CD14-positive monocyte (primary cell): ENCODE results near the gene SLC25A45. TPM values are rescaled to one million over a fixed set of nuclear protein-coding genes. Genes with fewer than 3 reads are reported as not detected.
"Not testable (repeated sequence)": the region's sequence is repeated elsewhere in the genome, so short reads cannot be mapped to it uniquely, and the experiment has no call there.

ENCODE experiments used
- DNase-seq, 3 donors: peaks; one replicate each; pipeline ENCODE4 v3.0.0-alpha.2; 2011 to 2022
- H2AFZ ChIP-seq: 2 replicates; pipeline ENCODE4 v1.6.0; 2012; ENCODE audit warnings: mild to moderate bottlenecking, low read depth, low read length, inconsistent platforms; ENCODE audit not compliant: insufficient read depth, poor library complexity, severe bottlenecking
- H3K27ac ChIP-seq, 2 donors: 1 replicate in 1 of 2; 2 replicates in 1 of 2; pipeline ENCODE4 v1.5.1; 2012 to 2013; ENCODE audit warnings: low read length in 2 of 2, control low read depth in 1 of 2, inconsistent platforms in 1 of 2, low read depth in 1 of 2, mild to moderate bottlenecking in 1 of 2
- H3K27me3 ChIP-seq, 2 donors: one replicate each; pipeline versions ENCODE4 v1.6.0 to v1.6.1; 2011 to 2013; ENCODE audit warnings: low read length in 2 of 2; ENCODE audit not compliant: control insufficient read depth in 2 of 2, insufficient read depth in 2 of 2
- H3K36me3 ChIP-seq, 2 donors: replicated peaks in 1 of 2; 1 replicate in 1 of 2; 2 replicates in 1 of 2; pipeline versions ENCODE4 v1.5.1 to v1.6.1; 2012 to 2013; ENCODE audit warnings: low read length in 2 of 2, control low read depth in 1 of 2, inconsistent platforms in 1 of 2, mild to moderate bottlenecking in 1 of 2; ENCODE audit not compliant: insufficient read depth in 2 of 2, control insufficient read depth in 1 of 2
- H3K4me1 ChIP-seq, 2 donors: 1 replicate in 1 of 2; 2 replicates in 1 of 2; pipeline versions ENCODE4 v1.5.1 to v1.6.1; 2012 to 2013; ENCODE audit warnings: low read length in 2 of 2, control low read depth in 1 of 2, inconsistent platforms in 1 of 2, mild to moderate bottlenecking in 1 of 2, moderate library complexity in 1 of 2; ENCODE audit not compliant: insufficient read depth in 2 of 2, control insufficient read depth in 1 of 2
- H3K4me2 ChIP-seq: replicated peaks from 2 replicates; pipeline ENCODE3; 2012; ENCODE audit warnings: low read length, moderate library complexity, mild to moderate bottlenecking; ENCODE audit not compliant: poor library complexity, severe bottlenecking; ENCODE audit errors: extremely low read depth
- H3K4me3 ChIP-seq, 3 experiments: fragments of 200-600 bp in 1 of 3; sonication (generic) in 1 of 3; replicated peaks in 1 of 3; 1 replicate in 2 of 3; 2 replicates in 1 of 3; pipeline ENCODE4 v1.5.1; 2011 to 2013; ENCODE audit warnings: low read length in 3 of 3, mild to moderate bottlenecking in 3 of 3, control low read depth in 2 of 3, low read depth in 2 of 3, inconsistent platforms in 1 of 3, moderate library complexity in 1 of 3
- H3K79me2 ChIP-seq: 2 replicates; pipeline ENCODE4 v1.6.0; 2012; ENCODE audit warnings: mild to moderate bottlenecking, control low read depth, inconsistent platforms, low read length, moderate library complexity; ENCODE audit not compliant: insufficient read depth
- H3K9ac ChIP-seq: 2 replicates; pipeline ENCODE4 v1.6.0; 2017; ENCODE audit warnings: low read length, mild to moderate bottlenecking; ENCODE audit not compliant: insufficient read depth, poor library complexity, severe bottlenecking
- H3K9me3 ChIP-seq, 2 donors: replicated peaks in 1 of 2; 1 replicate in 1 of 2; 2 replicates in 1 of 2; pipeline versions ENCODE4 v1.5.1 to v1.6.1; 2012 to 2013; ENCODE audit warnings: low read length in 2 of 2, control low read depth in 1 of 2; ENCODE audit not compliant: control insufficient read depth in 1 of 2, insufficient read depth in 1 of 2
- H4K20me1 ChIP-seq: 2 replicates; pipeline ENCODE4 v1.6.0; 2012; ENCODE audit warnings: mild to moderate bottlenecking, low read length, control low read depth, moderate library complexity; ENCODE audit not compliant: insufficient read depth
- H3K27ac Mint-ChIP-seq, 7 donors: one replicate each; pipeline ENCODE4 v1.8.0; 2020; ENCODE audit warnings: mild to moderate bottlenecking in 7 of 7, mixed read lengths in 7 of 7, moderate library complexity in 6 of 7, inconsistent platforms in 2 of 7
- H3K27me3 Mint-ChIP-seq, 3 donors: one replicate each; pipeline ENCODE4 v1.8.0; 2021 to 2022; ENCODE audit warnings: low read depth in 3 of 3, mild to moderate bottlenecking in 3 of 3, mixed read lengths in 3 of 3, moderate library complexity in 3 of 3, inconsistent platforms in 1 of 3
- H3K36me3 Mint-ChIP-seq, 2 donors: one replicate each; pipeline ENCODE4 v1.8.0; 2020; ENCODE audit warnings: mixed read lengths in 2 of 2, inconsistent platforms in 1 of 2, mild to moderate bottlenecking in 1 of 2
- H3K4me1 Mint-ChIP-seq: one replicate; pipeline ENCODE4 v1.8.0; 2020; ENCODE audit warnings: mild to moderate bottlenecking, mixed read lengths
- H3K4me3 Mint-ChIP-seq, 2 donors: one replicate each; pipeline ENCODE4 v1.8.0; 2020; ENCODE audit warnings: mild to moderate bottlenecking in 2 of 2, mixed read lengths in 2 of 2, moderate library complexity in 1 of 2
- H3K9me3 Mint-ChIP-seq, 7 donors: one replicate each; pipeline ENCODE4 v1.8.0; 2020 to 2022; ENCODE audit warnings: mixed read lengths in 7 of 7, mild to moderate bottlenecking in 6 of 7, moderate library complexity in 6 of 7, inconsistent platforms in 2 of 7
- WGBS: methylation state at CpG from one replicate; pipeline ENCODE4 v1.1.5; 2013; ENCODE audit warnings: missing lambda C conversion rate; ENCODE audit not compliant: insufficient coverage; 5-methylcytosine and 5-hydroxymethylcytosine counted together
- intact Hi-C, 2 donors: fragments of 100-400 bp; cut with micrococcal nuclease; formaldehyde crosslinking; loops; one replicate each; pipeline versions ENCODE4 v1.15.0 to v1.15.1; 2023
- polyA plus RNA-seq, 3 donors: library from polyadenylated mRNA; depleted of rRNA in 1 of 3; unstranded in 2 of 3; stranded (reverse) in 1 of 3; fragments of 300-500 nt in 2 of 3; fragments of >200 nt in 1 of 3; fragmentation: Illumina TruSeq in 2 of 3; gene quantifications; 1 replicate in 2 of 3; 2 replicates in 1 of 3; pipeline ENCODE4 v1.2.3, GENCODE V29; 2012 to 2021
- TF ChIP-seq, protein P1 (sequence below): fragments of 200-600 bp; IDR thresholded peaks from one replicate; pipeline ENCODE4 v1.8.0; 2022; ENCODE audit warnings: antibody characterized with exemption, mild to moderate bottlenecking

SLC25A45 gene
- polyA plus RNA-seq, 3 donors = 3.7 to 11.3 (median 4.1) TPM

DNA sequence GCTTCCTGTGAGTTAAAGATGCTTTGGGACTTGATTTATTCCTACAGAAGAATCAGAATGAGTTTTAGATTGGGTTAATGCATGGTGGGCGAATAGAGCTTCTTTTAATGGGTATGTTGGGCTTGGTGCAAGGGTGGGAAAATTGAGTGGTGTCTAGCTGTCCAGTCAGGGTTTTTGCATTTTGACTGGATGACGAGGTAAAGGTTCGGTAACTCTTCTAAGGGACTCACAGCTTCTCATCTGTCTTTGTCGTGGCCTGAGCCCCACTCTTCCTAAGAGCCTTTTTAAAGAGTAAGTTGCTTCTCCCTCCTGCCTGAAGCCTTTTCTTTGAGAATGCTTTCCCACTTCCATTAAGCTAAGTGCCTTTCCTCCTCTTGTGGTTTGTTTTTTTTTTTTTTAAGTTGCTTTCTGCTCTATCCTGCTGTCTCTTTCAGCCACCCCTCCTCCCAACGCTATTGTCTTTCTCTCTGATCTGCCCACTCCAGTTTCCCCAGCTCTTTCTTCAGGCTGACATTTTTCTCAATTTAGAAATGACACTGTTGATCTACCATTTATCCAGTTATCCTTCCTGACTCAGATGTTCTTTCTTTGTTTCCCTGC is 47.6 kb downstream of the SLC25A45 start:
- no peaks in the 10 kb centered on the region for H3K27me3 ChIP-seq
- no peak for DNase-seq
- H3K27ac Mint-ChIP-seq = peak overlapping the region in 4 of 7 donors; percentile 51 to 87 (median 70)
- peak overlapping the region; percentile 79 for H3K9ac ChIP-seq
- H3K4me3 ChIP-seq = peak overlapping the region; percentile 69 to 87 (median 78)
- peak overlapping the region; percentile 93 for H3K4me3 Mint-ChIP-seq
- H3K79me2 ChIP-seq = peaks cover 60% of the 10 kb centered on the region
- peaks cover 2 to 7% (median 4%) of the 10 kb centered on the region in 3 donors for H3K27me3 Mint-ChIP-seq
- H3K4me2 ChIP-seq = peak overlapping the region; percentile 89
- H3K9me3 Mint-ChIP-seq = no peaks in the 10 kb centered on the region
- H2AFZ ChIP-seq = no peak overlapping the region
- H3K27ac ChIP-seq = peak overlapping the region in 1 of 2 donors; percentile 75
- intact Hi-C loops = loop anchor here in 1 of 2 donors (5.0 kb wide), 1 partner anchor 57 kb away; no protein-coding TSS in a partner anchor
- TF ChIP-seq, protein P1, sequence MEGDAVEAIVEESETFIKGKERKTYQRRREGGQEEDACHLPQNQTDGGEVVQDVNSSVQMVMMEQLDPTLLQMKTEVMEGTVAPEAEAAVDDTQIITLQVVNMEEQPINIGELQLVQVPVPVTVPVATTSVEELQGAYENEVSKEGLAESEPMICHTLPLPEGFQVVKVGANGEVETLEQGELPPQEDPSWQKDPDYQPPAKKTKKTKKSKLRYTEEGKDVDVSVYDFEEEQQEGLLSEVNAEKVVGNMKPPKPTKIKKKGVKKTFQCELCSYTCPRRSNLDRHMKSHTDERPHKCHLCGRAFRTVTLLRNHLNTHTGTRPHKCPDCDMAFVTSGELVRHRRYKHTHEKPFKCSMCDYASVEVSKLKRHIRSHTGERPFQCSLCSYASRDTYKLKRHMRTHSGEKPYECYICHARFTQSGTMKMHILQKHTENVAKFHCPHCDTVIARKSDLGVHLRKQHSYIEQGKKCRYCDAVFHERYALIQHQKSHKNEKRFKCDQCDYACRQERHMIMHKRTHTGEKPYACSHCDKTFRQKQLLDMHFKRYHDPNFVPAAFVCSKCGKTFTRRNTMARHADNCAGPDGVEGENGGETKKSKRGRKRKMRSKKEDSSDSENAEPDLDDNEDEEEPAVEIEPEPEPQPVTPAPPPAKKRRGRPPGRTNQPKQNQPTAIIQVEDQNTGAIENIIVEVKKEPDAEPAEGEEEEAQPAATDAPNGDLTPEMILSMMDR = no peak
- peaks cover 14 to 24% of the 10 kb centered on the region in 2 donors for H3K4me1 ChIP-seq
- peaks cover 31% of the 10 kb centered on the region for H3K4me1 Mint-ChIP-seq
- peaks cover 11 to 24% of the 10 kb centered on the region in 2 donors for H3K36me3 Mint-ChIP-seq
- H3K36me3 ChIP-seq = peaks cover 4 to 19% of the 10 kb centered on the region in 2 donors
- H4K20me1 ChIP-seq = peaks cover 51% of the 10 kb centered on the region
- 47% methylated on average over 5 of the region's 5 CpGs for WGBS
- H3K9me3 ChIP-seq = no peaks in the 10 kb centered on the region

DNA sequence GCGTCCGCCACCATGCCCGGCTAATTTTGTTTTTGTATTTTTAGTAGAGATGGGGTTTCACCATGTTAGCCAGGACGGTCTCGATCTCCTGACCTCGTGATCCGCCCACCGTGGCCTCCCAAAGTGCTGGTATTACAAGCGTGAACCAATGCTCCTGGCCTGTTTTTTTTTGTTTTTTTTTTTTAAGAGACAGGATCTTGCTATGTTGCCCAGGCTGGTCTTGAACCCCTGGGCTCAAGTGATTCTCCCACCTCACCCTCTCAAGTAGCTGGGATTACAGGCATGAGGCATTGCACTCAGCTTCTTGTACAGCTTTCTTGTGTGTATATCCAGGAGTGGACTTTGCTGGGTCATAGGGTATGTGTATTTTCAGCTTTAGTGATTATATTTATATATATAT is 49.9 kb downstream of the SLC25A45 start:
- peaks cover 38% of the 10 kb centered on the region for H3K79me2 ChIP-seq
- not testable (repeated sequence) for H3K4me3 ChIP-seq, H3K4me2 ChIP-seq, H3K9me3 Mint-ChIP-seq, H3K36me3 ChIP-seq, H3K9me3 ChIP-seq, H3K36me3 Mint-ChIP-seq, H3K27me3 Mint-ChIP-seq, H3K27ac Mint-ChIP-seq, H2AFZ ChIP-seq, H3K4me3 Mint-ChIP-seq, H3K9ac ChIP-seq, H3K27me3 ChIP-seq, H3K27ac ChIP-seq, DNase-seq
- H3K4me1 ChIP-seq = peaks cover 24 to 33% of the 10 kb centered on the region in 2 donors
- peaks cover 30% of the 10 kb centered on the region for H3K4me1 Mint-ChIP-seq
- intact Hi-C loops = loop anchor here in 1 of 2 donors (5.0 kb wide), 1 partner anchor 55 kb away; no protein-coding TSS in a partner anchor
- H4K20me1 ChIP-seq = peaks cover 29% of the 10 kb centered on the region
- WGBS = 96% methylated on average over 6 of the region's 9 CpGs
